ENCODE data around the gene DAD1.

Gene DAD1

GRCh38 chr14:22535916-22536315 is 53.1 kb downstream of the DAD1 start:
- no peak for TF ChIP-seq CTCF (conservative IDR thresholded peaks at IDR 0.05; ENCODE audit: control insufficient read depth, insufficient read depth, low read depth, low read length)
- DNase-seq (ENCODE audit: low read depth): no peak
- no peak overlapping the region for H3K4me3 ChIP-seq (ENCODE audit: control insufficient read depth, low read depth, low read length)

- H3K4me3 ChIP-seq (ENCODE audit: control insufficient read depth, low read depth, low read length): no peak overlapping the region
- DNase-seq (ENCODE audit: low read depth): no peak
- TF ChIP-seq CTCF (conservative IDR thresholded peaks at IDR 0.05; ENCODE audit: control insufficient read depth, insufficient read depth, low read depth, low read length): no peak
These were observed 53.9 kb downstream of the DAD1 start for GRCh38 chr14:22535126-22535525.

GRCh38 chr14:22534547-22534946 is 54.5 kb downstream of the DAD1 start:
- DNase-seq (ENCODE audit: low read depth): no peak
- H3K4me3 ChIP-seq (ENCODE audit: control insufficient read depth, low read depth, low read length): no peak overlapping the region
- TF ChIP-seq CTCF (conservative IDR thresholded peaks at IDR 0.05; ENCODE audit: control insufficient read depth, insufficient read depth, low read depth, low read length): no peak

- DNase-seq (ENCODE audit: low read depth): no peak
- H3K4me3 ChIP-seq (ENCODE audit: control insufficient read depth, low read depth, low read length): no peak overlapping the region
- TF ChIP-seq CTCF (conservative IDR thresholded peaks at IDR 0.05; ENCODE audit: control insufficient read depth, insufficient read depth, low read depth, low read length): no peak
These were observed 55.2 kb downstream of the DAD1 start for GRCh38 chr14:22533739-22534359.

GRCh38 chr14:22533057-22533704 is 55.8 kb downstream of the DAD1 start:
- no peak for DNase-seq (ENCODE audit: low read depth)
- no peak overlapping the region for H3K4me3 ChIP-seq (ENCODE audit: control insufficient read depth, low read depth, low read length)
- no peak for TF ChIP-seq CTCF (conservative IDR thresholded peaks at IDR 0.05; ENCODE audit: control insufficient read depth, insufficient read depth, low read depth, low read length)

GRCh38 chr14:22532345-22533056 is 56.5 kb downstream of the DAD1 start:
- no peak for TF ChIP-seq CTCF (conservative IDR thresholded peaks at IDR 0.05; ENCODE audit: control insufficient read depth, insufficient read depth, low read depth, low read length)
- peak; percentile 33 for DNase-seq (ENCODE audit: low read depth)
- no peak overlapping the region for H3K4me3 ChIP-seq (ENCODE audit: control insufficient read depth, low read depth, low read length)
